Brain microvascular endothelial cell (primary cell): ENCODE results near the gene NFIB.

ENCODE experiments used
- DNase-seq: peaks from one replicate; pipeline ENCODE4 v3.0.0-alpha.2; 2020
- H3K27ac ChIP-seq: fragments of 250-450 bp; sonication (Bioruptor Pico); 2 replicates; pipeline ENCODE4 v1.5.1; 2020; ENCODE audit warnings: mild to moderate bottlenecking, moderate library complexity
- H3K27me3 ChIP-seq: fragments of 250-450 bp; sonication (Bioruptor Pico); replicated peaks from 2 replicates; pipeline ENCODE4 v1.5.1; 2020; ENCODE audit warnings: mild to moderate bottlenecking
- H3K36me3 ChIP-seq: fragments of 250-450 bp; sonication (Bioruptor Pico); replicated peaks from 2 replicates; pipeline ENCODE4 v1.5.1; 2020; ENCODE audit warnings: mild to moderate bottlenecking
- H3K4me3 ChIP-seq: 2 replicates; pipeline ENCODE4 v1.5.1; 2011; ENCODE audit warnings: low read depth, mild to moderate bottlenecking, control low read depth, low read length, moderate library complexity
- in situ Hi-C: cut with HindIII; loops from 2 replicates; pipeline ENCODE4 v1.10.0; 2017; ENCODE audit warnings: low sequenced_read_pairs, low pct_ligation_motif_present
- TF ChIP-seq, protein P1 (sequence below): IDR thresholded peaks from 2 replicates; pipeline ENCODE4 v1.5.1; 2011; ENCODE audit warnings: low read depth, mild to moderate bottlenecking, moderate library complexity, low read length, control low read depth, inconsistent platforms; ENCODE audit errors: missing control alignments

NFIB gene

DNA sequence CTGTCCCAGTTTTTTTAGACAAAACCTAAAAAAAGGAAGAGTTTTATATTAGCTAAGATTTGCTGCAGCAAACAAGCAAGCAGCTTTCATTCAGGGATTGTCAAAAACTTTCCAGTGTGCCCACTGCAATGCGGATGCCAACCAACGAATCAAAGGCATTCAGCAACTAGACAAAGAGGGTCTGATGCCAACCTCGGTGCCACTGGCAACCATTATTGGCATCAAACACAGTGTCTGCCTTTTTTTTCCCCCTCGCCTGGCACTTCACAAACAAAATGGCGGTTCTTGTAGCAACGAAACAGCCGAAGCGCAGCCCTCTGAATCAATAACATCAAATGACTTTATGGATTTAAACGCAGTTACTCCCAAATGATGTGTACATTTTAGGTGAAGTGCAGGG is 10.4 kb downstream of the NFIB start:
- no peak for DNase-seq
- in situ Hi-C loops: no loop called here
- TF ChIP-seq, protein P1, sequence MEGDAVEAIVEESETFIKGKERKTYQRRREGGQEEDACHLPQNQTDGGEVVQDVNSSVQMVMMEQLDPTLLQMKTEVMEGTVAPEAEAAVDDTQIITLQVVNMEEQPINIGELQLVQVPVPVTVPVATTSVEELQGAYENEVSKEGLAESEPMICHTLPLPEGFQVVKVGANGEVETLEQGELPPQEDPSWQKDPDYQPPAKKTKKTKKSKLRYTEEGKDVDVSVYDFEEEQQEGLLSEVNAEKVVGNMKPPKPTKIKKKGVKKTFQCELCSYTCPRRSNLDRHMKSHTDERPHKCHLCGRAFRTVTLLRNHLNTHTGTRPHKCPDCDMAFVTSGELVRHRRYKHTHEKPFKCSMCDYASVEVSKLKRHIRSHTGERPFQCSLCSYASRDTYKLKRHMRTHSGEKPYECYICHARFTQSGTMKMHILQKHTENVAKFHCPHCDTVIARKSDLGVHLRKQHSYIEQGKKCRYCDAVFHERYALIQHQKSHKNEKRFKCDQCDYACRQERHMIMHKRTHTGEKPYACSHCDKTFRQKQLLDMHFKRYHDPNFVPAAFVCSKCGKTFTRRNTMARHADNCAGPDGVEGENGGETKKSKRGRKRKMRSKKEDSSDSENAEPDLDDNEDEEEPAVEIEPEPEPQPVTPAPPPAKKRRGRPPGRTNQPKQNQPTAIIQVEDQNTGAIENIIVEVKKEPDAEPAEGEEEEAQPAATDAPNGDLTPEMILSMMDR: no peak
- Histone ChIP-seq H3K4me3 (no peak overlapping the region), H3K27me3 (no peaks in the 10 kb centered on the region), H3K27ac (no peak overlapping the region), H3K36me3 (peaks cover 7% of the 10 kb centered on the region)

DNA sequence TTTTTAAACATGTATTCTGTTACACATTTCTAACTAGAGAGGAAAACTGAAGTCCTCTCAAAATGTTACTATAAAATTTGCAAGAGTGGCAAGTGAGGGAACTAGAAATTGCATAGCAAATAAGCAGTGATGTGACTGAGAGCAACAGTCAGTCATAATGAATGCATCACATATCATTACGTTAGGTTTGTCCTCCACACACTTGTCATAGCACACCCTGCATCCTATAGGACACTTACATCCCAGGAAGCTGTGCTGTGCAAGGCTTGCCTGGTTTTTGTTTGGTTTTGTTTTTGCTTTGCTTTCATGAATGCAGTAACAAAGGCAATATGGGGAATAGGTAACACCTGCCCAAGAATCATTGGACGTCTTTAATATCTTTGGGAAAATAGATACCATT is 10.8 kb downstream of the NFIB start:
- TF ChIP-seq, protein P1: no peak
- H3K4me3 ChIP-seq: no peak overlapping the region
- in situ Hi-C loops: no loop called here
- H3K36me3 ChIP-seq: peaks cover 7% of the 10 kb centered on the region
- H3K27me3 ChIP-seq: no peaks in the 10 kb centered on the region
- no peak overlapping the region for H3K27ac ChIP-seq
- no peak for DNase-seq

DNA sequence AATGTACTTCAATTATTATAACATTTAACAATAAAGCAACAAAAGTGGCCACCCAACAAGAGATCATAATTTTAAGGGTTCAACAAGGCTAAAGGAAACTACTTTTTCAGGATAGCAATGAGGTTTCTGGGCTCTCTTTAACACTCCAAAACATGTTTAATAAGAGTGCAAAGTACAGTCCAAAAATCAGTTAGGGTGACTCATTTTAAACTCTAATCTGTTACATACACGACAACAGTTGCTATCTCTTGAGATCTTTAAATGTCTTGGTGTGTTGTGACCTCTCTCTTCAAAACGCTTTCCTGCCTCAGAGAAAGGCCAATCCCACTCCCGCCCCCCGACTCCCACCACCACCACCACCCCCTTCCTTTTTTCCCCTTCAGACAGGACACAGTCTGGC is 11.5 kb downstream of the NFIB start:
- H3K27ac ChIP-seq: no peak overlapping the region
- H3K36me3 ChIP-seq: peaks cover 7% of the 10 kb centered on the region
- TF ChIP-seq, protein P1: no peak
- no peak overlapping the region for H3K4me3 ChIP-seq
- no peaks in the 10 kb centered on the region for H3K27me3 ChIP-seq
- in situ Hi-C loops: no loop called here
- no peak for DNase-seq

DNA sequence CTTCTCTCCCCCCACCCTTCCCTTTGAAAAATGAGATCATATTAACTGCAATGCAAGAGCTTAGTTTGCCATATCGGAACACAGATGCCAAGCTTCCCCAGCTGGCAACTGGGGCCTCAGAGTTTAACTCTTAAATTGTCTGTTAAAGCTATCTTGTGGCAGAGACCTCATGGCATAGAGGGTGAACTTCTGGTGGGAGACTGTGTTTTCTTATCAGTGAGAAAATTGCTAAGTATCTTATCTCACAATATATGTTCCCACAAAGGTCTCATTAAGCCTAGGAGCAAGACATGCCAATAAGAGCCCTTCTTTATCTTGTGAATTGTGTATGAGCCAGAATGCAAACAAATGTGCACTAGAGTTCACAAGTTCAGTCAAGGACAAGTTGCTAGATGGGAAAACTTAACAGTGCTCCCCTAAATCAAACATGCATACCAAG is 12.3 kb downstream of the NFIB start:
- H3K27me3 ChIP-seq: no peaks in the 10 kb centered on the region
- DNase-seq: no peak
- H3K36me3 ChIP-seq: peaks cover under 1% of the 10 kb centered on the region
- H3K27ac ChIP-seq: no peak overlapping the region
- TF ChIP-seq, protein P1: no peak
- in situ Hi-C loops: no loop called here
- no peak overlapping the region for H3K4me3 ChIP-seq

DNA sequence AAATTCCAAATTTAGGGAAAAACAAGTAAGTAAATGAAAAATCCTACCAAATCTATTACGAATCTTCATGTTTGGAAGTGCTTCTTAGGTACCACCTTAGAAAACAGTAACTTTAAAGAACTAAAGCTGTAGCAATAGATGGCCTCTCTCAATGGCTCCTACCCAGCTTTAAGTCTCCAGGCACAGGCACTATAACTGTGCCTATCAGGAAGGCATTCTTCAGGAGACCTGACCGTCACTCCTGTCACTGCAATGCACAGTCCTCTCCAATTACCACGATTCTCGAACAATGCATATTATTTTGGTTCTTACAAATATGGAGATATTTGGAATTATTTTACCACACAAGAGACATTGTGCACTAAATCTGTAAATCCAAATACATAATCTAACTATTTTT is 12.9 kb downstream of the NFIB start:
- in situ Hi-C loops: no loop called here
- TF ChIP-seq, protein P1: no peak
- Histone ChIP-seq H3K27ac (no peak overlapping the region), H3K36me3 (no peaks in the 10 kb centered on the region), H3K27me3 (no peaks in the 10 kb centered on the region), H3K4me3 (no peak overlapping the region)
- no peak for DNase-seq

DNA sequence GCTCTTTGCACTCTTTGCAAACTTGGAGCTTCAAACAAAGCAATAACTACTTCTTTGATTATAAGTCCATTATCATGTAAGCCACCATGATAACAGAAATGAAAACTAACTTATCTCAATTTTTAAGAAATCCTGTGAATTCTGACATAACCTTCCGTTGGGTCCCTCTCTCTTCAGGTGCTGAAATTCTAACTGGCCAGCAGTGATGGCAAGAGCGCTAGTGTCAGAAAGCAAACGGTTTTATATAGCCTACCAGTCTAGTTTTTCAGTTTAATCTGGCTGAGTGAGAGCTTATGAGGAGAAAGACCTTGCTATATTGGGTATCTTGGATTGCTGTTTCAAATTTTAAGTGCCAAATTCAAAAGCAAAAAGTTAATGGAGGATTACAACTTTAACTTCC is 13.4 kb downstream of the NFIB start:
- H3K27me3 ChIP-seq: no peaks in the 10 kb centered on the region
- no peak overlapping the region for H3K27ac ChIP-seq
- in situ Hi-C loops: no loop called here
- TF ChIP-seq, protein P1: no peak
- H3K36me3 ChIP-seq: no peaks in the 10 kb centered on the region
- DNase-seq: no peak
- no peak overlapping the region for H3K4me3 ChIP-seq
